ENCODE data around the gene DDX17. TPM values are rescaled to one million over a fixed set of nuclear protein-coding genes. Genes with fewer than 3 reads are reported as not detected.
A peak's percentile ranks its signal among the peaks of the same experiment; 100 is the strongest.

Gene DDX17
- total RNA-seq, 1 donor from 2014 or later: 280 TPM

GRCh38 chr22:38494498-38494897, 11.6 kb downstream of the DDX17 start:
- DNase-seq (ENCODE audit: low spot score): no peak

- no peak for DNase-seq (ENCODE audit: low spot score)
Measured at GRCh38 chr22:38491707-38492348, 14.3 kb downstream of the DDX17 start.

DNA sequence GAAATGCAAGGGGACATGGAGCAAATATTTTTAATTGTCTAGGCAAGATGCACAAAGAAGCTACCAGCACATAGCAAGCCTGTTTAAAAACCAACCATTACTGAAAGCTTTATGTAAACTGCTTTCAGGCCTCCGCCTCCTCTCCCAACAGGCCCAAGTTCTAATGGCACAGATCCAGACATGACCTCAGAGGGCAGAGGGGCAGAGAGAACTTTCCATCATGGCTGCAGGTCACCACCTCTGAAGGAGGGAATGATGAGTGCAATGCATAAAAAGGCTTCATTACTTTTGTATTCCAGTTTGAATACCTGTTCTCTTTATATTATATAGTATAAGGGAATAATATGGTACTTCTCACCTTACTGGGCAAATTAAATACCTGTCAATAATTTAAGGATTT, 15.2 kb downstream of the DDX17 start:
- DNase-seq (ENCODE audit: low spot score): no peak

DNA sequence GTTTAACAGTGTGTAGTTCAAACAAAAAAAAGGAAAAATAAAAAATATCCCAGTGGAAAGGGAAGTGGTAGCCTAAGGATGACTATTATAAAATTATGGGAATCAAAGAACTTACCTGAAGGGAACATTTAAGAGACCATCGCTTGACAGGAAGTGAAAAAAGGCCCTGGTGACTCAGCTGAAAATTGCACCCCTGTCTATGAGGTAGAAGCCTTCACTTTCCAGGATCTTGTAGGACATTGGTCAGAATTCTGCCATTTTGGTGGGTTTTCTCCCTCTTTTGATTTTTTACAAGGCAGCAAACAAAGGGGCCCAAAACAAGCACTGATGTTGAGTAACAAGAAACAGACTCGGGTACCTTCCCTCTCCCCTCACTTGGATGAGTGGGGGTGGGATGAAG, 15.6 kb downstream of the DDX17 start:
- no peak for DNase-seq (ENCODE audit: low spot score)

GRCh38 chr22:38489561-38490145, 16.5 kb downstream of the DDX17 start:
- DNase-seq (ENCODE audit: low spot score): no peak

DNA sequence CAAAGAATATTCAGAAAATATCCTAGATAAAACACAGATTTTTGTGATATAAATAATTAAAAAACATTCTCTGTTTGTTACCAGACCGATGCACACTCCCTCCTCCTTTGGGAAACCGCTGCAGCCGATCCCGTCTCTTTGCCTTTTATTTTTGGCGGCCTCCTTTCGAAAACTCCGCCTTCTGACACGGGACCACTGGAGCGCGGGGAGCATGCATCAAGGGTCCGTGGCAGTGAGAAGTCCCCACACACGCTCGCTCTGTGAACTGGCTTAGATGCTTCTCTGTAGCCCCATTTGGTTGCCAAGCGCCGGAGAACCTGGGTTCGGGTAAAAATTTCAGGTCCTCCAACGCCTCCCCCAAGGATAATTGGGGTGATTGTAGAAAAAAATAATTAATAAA, 17.0 kb downstream of the DDX17 start:
- DNase-seq (ENCODE audit: low spot score): no peak

GRCh38 chr22:38487946-38488345, 18.2 kb downstream of the DDX17 start:
- DNase-seq (ENCODE audit: low spot score): no peak

- no peak for DNase-seq (ENCODE audit: low spot score)
Measured at GRCh38 chr22:38485783-38486182, 20.3 kb downstream of the DDX17 start.

DNA sequence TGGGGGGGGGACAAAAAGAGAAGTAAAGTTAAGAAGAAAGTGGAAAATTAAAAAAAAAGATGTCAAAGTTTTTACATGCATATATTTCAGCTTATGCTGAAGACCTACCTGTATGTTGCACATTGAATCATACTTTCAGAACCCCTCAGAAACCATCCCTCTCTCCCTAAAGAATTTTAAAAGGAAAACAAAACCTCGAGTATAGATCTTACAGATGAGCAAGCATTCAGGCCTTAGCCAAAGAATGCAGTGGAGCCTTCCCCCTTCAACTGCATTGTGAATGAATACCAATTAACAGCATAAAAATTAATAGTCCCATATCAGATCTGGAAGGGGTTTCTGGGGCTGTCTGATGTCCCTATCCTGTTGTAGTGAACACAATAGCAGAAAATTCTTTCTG, 21.9 kb downstream of the DDX17 start:
- no peak for DNase-seq (ENCODE audit: low spot score)

GRCh38 chr22:38482662-38483308, 23.3 kb downstream of the DDX17 start:
- DNase-seq (ENCODE audit: low spot score): no peak

DNA sequence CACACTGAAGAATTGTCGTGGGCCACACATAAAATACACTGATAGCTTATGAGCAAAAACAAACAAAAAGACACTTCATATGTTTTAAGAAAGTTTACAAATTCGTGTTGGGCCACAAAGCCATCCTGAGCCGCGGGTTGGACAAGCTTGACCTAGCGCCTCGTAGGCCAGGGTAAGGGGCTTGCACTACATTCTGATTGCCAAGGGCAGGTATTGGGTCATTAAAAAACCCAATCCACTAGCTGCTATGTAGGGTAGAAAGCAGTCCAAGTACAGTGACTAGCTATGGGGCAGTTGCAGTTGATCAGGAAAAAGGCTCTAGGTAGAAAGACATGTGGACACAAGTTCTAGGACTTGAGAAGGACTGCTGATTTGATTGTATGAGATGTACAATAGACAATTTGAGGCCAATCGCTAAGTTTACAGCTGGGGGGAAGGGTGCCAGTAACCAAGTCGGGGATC, 24.2 kb downstream of the DDX17 start:
- no peak for DNase-seq (ENCODE audit: low spot score)

DNA sequence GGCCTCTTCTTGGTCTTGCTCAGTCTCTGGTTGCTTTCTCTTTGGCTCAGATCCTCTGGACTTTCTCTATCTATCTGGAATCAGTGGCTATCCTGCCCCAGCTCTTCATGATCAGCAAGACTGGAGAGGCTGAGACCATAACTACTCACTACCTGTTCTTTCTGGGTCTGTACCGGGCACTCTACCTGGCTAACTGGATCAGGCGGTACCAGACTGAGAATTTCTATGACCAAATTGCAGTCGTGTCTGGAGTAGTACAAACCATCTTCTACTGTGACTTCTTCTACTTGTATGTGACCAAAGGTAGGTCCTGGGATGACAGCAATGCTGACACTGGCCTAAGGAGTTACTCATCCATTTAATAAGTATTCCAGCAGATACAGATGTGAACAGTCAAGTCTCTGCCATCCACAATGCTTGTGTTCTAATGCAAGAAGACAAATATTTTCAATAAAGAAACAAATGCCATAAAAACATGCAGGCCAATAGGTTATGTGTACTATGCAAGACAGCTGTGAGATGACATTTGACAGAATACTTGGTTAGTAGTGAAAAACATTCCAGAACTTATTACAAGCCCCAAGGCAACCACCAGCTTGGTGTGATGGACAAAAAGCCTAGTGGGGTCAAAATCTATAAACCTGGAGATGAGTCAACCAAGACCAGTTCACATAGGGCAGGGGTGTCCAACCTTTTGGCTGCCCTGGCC, 24.8 kb downstream of the DDX17 start:
- DNase-seq (ENCODE audit: low spot score): no peak

GRCh38 chr22:38479096-38479837, 26.8 kb downstream of the DDX17 start:
- no peak for DNase-seq (ENCODE audit: low spot score)

DNA sequence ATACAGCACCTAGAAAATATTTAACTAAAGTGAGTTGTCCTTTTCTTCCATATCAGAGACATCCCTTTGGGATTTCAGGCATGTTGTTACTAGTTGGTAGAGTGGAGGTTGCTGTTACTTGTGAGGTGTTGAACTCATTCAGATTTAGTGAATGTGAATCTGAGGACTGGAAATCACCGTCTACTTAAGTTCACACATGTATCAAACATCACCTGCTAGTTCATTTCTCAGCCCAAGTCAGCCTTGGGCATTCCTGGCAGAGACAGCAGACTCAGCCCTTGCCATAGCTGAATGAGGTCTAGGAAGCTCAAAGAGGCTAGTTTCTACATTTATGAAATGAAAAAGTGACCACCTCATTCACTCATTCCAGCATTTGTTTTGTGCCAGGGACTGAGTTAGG, 28.5 kb downstream of the DDX17 start:
- no peak for DNase-seq (ENCODE audit: low spot score)

DNA sequence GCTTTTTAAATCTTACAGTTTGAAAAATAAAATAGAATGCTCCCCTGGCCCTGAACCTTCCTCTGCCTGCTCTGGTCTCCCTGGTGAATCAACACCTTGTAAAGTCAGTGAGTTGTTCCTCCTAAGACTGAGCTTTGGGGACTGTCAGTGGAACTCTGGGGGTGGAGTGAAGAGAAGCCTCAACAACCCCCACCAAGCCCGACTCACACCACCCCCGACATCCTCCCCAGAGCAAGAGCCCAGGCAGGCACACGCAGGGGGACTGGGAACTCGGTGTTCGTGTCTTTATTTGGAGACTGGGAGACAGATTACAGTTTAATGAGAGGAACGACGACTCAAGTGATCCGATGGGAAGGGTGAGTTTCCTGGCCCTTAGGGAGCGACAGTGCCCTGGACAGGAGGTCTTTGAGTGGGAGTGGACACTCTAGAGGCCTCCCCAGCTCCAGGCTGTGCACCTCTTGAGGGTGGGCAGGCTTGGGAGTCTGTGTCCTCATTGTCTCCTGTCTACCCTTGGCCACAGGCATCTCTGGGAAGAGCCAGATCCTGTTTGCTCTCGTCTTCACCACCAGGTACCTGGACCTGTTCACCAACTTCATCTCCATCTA, 32.0 kb downstream of the DDX17 start:
- DNase-seq (ENCODE audit: low spot score): no peak

GRCh38 chr22:38471237-38471636, 34.9 kb downstream of the DDX17 start:
- peak; percentile 76 for DNase-seq (ENCODE audit: low spot score)

GRCh38 chr22:38470179-38470578, 35.9 kb downstream of the DDX17 start:
- peak; percentile 64 for DNase-seq (ENCODE audit: low spot score)

DNA sequence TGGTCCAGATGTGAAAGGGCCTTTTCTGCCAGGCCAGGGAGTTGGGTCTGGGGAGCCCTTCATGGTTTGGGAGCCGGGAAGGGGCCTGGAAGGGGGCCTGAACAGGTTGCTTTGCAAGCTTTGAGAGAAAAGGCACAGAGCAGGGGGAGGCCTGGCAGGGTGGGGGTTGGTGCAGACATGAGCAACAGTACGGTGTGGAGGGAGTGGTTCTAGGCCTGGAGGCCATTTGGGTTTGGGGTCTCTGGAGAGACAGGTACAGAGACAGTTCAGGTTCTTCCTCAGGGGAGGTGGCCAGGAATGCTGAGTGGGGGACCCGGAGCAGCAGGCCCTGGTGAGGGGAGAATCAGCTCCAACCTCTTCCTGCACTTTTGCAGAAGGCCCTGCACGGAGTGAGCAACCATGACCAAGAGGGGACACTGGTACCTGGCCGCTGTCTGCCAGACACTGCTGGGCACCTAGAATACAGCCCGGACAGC, 36.8 kb downstream of the DDX17 start:
- peak; percentile 87 for DNase-seq (ENCODE audit: low spot score)

GRCh38 chr22:38468443-38469305, 37.4 kb downstream of the DDX17 start:
- DNase-seq (ENCODE audit: low spot score): peak; percentile 82

GRCh38 chr22:38467904-38468442, 38.1 kb downstream of the DDX17 start, which contains the start of gene KDELR3:
KDELR3 (plus strand) TSS chr22:38468096; CDS start chr22:38468234, 138 bp downstream.
- peak; percentile 93 for DNase-seq (ENCODE audit: low spot score)

Data from mesenteric fat pad (tissue), 1 donor.